GM19438 (cell line): ENCODE measurements around the gene TENM3.

Experiments
- ATAC-seq: cut with Tn5 transposase; IDR thresholded peaks from one replicate; pipeline ENCODE4 v1.9.1; 2021; ENCODE audit warnings: low read depth; ENCODE audit not compliant: unreplicated experiment

TENM3 gene

DNA sequence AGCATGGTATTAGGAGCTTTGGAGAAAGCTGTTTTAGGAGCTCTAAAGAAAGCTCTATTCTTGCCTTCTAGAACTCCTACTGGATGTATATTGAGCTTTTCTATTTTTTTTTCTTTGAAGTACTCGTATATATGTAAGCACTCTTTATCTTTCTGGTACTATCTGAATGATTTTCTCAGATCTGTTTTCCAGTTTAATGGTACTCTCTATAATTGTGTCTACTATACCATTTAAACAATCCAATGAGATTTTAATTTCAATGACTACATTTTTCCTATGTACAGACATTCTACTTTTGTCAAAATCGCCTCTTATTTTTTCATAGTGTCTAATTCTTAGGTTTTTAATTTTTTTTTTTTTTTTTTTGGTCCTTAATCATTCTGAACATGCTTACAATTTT lies 345.9 kb downstream of the TENM3 start:
- no peak for ATAC-seq

DNA sequence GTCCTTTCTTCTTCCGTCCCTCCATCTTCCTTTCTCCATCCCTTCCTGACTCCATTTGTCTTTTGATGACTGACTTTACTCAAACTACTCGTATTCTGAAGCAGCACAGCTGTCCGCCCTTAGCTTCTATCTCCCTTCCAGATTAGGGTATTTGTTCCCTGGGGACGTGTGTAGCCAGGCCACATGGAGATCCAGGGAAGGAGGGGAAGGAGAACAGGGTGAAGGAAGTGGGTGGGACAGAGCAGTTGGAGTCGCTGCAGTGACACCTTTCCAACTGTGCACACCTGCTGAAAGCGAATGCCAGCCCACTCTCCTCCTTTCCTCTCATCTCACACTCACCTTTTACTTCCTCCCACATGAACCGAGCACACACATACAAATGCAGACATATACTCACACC lies 350.2 kb downstream of the TENM3 start:
- ATAC-seq = no peak

DNA sequence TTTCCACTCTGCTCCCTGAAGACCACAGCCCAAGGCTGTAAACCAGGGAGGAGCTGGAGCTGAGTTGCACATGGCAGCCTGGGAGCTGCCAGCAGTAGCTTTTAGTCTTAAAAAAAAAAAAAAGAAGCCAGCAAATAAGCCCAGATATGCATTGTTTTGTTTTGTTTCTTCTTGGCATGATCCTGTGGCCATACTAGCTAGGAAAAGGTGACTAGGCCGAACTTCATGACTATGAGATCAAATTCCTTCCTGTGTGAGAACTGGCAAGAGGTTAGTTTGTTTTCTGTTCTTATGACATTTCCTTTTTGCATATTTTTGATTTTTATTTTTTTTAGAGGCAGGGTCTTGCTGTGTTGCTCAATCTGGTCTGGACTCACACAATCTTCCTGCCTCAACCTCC lies 350.7 kb downstream of the TENM3 start:
- ATAC-seq = no peak

DNA sequence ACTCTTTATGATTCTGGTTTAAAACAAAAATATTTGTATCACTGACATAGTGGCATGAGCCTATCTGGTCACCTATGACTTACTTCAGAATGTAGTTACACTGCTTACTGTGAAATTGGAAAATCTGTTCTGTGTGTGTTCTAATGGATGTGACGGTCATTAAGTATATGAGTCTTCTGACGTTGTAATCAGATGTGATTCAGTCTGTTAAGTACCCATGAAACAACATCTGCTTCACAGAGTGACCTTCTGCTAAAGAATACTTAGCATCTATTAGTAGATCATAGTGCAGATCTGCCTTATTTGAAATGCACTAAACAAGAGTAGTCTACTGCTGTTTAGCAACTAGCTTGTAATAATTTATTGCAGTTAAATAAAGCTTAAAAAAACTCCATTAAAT lies 356.9 kb downstream of the TENM3 start:
- ATAC-seq = no peak

DNA sequence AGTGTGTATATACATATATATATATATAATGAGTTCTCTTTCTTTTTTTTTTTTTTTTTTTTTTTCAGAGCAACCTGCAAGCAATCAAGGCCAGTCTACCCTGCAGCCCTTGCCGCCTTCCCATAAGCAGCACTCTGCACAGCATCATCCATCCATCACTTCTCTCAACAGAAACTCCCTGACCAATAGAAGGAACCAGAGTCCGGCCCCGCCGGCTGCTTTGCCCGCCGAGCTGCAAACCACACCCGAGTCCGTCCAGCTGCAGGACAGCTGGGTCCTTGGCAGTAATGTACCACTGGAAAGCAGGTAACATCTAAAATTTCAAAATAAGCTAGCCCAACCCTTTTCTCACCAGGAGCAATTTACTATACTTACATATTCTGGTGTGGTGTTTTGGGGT lies 357.7 kb downstream of the TENM3 start:
- no peak for ATAC-seq

DNA sequence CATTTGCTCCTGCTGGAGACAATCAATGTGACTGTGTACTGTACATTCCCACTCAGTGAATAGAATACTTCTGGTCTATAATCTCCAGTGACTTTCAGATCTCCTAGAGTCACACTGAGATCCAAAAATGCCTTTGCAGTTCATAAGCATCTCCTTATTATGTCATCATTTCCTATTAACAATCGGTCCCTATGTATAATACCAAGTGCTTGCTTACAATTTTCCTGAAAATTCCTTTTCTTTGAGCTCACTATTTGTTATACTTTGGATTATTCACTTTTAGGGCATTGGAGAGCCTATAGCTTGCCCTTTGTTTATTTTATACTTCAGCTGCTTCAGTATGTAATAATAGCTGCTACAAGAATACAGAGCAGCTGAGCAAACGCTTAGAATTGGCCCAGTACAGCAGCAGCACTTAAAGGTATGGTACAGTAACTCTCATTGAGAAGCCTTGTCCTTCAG lies 361.0 kb downstream of the TENM3 start:
- no peak for ATAC-seq

DNA sequence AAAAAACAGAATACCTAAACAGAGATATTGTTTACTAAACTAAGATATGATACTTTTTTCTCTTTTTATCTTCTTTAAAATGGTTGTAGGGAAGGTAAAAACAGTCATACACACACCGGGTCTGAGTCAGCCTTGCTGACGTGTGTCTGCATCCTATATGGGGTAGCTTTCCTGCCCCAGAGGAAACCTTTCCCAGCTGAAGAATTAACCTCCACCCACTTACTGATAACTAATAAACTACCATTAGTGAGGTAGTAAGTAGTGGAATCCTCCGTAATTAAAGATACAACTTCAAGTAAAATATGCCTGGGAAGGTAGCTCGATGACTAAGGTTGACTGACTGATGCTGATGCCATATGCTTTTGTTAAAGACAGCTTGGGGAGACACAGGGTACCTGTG lies 361.8 kb downstream of the TENM3 start:
- ATAC-seq = no peak

DNA sequence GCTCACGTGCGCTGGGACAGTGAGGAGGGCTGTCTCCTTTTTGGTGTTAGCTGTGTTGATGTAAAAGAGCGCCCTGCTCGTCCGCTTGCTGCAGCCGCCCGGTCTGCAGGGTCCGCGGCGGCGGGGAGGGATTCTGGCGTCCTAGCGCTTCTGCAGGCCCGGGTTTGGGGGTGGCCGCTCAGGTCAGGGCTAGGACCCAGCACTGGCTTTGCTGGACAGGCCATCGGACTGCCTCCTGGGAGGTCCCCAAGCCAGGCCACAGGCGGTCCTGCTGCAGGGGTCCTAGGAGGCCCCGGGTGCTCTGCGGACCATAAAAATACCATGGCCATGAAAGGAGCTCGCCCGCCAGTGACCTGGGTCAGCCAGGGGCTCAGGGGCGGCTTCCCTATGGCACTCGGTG lies 365.3 kb downstream of the TENM3 start:
- ATAC-seq = no peak

DNA sequence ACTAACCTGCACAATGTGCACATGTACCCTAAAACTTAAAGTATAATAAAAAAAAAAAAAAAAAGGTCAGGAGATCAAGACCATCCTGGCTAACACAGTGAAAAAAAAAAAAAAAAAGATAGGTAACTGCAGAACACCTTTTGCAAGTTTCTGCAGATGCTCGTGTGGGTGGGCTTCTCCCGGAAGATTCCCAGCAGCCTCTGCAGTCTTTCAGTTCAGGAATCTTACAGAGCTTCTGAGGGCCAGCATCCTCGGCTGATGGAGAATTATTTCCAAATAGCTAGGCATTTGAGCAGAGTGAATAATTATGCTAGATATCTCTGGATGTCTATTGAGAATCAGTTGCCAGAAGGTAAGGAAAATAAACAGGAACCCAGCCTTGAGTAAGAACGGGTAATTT lies 373.3 kb downstream of the TENM3 start:
- ATAC-seq = no peak

DNA sequence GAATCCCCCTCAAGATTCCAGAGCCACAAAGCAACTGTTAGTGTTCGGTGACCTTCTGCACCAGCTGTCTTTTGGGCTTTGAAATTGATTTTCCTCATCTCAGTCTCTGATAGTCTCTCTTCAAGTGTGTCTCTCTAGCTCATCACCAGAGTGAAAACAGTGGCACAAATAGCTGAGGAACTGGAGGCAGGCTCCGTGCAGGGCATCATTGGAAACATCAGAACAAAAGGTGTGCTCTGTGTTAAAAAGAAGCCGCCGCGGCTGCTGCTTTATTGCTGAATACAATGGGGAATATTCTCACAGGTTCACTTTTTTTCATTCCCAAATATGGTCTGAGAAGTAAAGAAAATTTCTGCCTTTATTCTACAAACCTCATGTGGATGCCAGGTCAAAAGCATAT lies 376.5 kb downstream of the TENM3 start:
- no peak for ATAC-seq

DNA sequence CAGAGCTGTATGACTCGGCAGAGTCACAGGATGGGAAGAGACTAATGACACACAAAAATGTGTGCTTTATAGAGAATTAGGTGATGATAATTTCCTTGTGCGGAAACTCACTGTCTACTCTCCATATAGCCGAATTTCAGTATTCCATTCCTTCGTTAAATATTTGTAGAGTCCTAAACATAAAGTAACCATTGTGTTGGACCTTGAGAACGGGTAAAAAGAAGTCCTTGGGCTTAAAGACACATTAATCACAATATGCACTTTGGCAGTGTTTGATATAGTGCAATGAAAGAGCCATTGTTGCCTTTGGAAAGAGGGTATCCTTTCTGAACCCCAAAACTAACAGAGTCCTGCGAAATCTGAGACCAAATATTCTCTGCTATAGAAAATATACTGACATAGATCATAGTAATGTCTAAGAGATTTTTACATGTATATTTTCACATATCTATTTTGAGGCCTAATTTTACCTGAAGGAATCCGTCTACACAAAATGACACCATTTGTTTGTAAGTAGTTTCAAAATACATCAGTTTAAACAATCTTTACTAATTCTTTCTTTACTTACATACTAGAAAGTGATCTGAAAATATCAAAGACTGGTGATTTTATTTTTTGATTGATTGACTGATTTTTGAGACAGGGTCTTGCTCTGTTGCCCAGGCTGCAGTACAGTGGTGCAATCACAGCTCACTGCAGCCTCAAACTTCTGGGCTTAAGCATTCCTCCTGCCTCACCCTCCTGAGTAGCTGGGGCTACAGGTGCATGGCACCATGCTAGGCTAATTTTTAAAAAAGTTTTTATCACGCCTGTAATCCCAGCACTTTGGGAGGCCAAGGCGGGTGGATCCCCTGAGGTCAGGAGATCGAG lies 377.1 kb downstream of the TENM3 start:
- no peak for ATAC-seq

DNA sequence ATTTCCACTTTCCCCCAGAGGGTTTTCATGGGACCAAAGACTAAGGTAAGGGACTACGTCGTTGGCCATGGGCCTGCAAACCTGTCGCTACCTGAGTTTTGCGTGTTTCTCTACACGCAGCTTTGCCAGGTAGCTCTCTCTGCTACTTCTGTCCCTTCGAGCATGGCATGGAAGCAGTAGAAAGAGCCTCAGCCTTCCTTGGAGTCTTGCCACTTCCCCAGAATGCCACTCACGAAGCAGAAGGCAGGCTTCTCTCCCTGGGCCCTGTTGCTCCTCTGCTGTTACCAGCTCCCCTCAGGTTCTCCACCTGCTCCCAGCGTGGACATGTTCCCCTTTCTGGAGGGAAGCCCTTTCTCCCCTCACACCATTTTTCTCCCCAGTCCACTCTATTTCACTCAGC lies 381.1 kb downstream of the TENM3 start:
- no peak for ATAC-seq

DNA sequence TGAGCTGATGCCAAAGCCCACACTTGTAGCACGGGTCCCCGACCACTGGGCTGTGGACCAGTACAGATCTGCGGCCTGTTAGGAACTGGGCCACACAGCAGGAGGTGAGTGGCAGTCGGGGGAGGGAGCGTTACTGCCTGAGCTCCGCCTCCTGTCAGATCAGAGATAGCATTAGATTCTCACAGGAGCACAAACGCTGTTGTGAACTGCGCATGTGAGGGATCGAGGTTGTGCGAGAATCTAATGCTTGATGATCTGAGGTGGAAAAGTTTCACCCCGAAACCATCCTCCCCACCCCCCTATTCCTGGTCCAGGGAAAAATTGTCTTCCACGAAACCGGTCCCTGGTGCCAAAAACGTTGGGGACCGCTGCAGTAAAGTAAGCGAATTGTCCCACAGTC lies 382.0 kb downstream of the TENM3 start:
- ATAC-seq = no peak

DNA sequence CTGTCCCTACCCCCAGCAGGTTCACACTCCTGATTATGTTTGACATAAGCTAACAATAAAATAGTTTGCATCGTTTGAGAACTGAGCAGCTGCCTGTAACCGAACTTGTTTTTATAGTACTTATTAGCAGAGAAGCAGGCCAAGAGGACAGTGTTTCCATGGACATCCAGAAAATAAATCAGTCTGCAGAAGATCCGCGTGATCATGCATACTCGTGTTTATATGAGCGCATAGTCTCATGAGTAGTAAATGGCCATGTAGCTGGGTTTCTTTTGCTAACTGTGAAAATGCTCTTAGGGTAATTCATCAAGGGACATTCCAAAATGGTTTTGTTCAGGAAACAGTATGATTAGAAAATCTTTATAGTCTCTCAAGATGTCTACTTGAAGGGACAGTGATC lies 384.8 kb downstream of the TENM3 start:
- no peak for ATAC-seq

DNA sequence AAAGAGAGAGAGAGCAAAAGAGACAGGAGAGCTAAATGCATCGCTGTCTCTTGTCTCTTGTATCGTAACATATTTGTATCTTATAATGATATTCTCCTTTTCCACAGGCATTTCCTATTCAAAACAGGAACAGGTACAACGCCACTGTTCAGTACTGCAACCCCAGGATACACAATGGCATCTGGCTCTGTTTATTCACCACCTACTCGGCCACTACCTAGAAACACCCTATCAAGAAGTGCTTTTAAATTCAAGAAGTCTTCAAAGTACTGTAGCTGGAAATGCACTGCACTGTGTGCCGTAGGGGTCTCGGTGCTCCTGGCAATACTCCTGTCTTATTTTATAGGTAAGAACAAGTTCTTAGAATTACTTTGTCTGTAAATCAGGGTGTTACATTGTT lies 385.3 kb downstream of the TENM3 start:
- no peak for ATAC-seq

DNA sequence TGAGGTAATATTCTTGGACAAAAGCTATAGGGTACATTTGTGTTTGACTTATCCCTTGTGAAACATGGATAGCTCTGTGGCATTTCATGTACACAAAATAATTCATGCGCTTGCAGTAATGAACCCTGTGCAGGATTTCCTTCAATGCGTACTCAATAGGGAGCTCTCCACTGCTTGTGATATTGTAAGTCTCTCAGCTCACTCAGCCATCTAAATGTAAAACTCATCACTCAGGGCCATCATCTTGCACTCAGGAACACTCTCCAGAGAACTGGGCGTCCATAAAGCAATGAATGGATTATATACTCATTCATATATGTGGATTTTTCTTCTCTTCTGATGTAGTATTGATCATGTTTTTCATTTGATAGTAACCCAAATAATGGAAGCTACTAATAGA lies 385.9 kb downstream of the TENM3 start:
- no peak for ATAC-seq

DNA sequence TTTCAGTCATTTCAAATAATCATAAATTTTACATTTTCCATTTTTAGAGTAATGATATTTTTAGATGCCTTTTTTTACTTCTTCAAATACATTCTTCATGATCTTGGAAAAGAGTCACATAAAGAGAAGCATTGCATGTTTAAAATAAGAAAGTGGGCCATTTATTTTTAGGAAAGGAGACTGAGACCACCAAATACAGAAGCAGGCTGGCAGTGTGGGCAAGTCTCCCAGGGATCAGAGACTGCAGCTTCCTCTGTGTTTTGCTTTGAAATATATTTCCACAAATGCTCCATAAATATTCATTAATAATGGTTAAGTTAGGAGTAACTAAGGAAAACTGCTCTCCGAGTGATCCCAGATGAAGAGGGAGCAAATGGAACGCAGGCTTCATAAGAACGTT lies 397.3 kb downstream of the TENM3 start:
- ATAC-seq = no peak

DNA sequence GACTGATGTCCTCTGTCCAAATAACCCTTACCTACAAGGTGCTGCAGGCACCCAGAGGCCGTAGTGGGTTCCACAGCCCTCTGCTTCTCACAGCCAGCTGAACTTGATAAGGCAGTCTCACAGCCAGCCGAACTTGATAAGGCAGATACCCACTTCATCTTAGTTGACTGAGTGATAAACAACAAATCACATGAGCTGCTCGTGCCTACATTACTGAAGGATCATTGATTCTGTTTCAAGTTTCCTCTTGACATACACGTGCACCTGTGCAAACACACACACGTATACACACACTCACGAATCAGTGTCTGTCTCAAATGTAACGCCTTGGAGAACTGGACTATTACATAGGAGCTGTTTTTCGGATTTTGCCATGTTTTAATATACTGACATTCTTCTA lies 397.7 kb downstream of the TENM3 start:
- no peak for ATAC-seq

DNA sequence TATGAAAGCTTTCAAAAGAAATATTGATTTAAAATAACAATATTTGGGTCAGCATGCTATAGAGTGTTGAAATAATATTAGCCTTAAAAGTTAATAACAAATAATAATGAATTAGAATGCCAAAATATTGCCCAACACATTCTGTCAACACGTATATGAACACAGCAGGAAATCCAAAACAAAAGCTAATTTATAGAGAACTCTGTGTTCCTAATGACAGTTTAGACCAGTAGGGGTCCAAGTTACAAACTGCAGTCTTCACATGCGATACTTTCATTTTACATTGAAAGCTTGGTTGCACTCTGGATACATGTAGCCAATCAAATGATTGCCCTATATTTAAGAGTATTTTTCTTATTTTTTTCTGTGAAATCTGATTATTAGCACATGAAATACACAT lies 399.6 kb downstream of the TENM3 start:
- ATAC-seq = no peak

DNA sequence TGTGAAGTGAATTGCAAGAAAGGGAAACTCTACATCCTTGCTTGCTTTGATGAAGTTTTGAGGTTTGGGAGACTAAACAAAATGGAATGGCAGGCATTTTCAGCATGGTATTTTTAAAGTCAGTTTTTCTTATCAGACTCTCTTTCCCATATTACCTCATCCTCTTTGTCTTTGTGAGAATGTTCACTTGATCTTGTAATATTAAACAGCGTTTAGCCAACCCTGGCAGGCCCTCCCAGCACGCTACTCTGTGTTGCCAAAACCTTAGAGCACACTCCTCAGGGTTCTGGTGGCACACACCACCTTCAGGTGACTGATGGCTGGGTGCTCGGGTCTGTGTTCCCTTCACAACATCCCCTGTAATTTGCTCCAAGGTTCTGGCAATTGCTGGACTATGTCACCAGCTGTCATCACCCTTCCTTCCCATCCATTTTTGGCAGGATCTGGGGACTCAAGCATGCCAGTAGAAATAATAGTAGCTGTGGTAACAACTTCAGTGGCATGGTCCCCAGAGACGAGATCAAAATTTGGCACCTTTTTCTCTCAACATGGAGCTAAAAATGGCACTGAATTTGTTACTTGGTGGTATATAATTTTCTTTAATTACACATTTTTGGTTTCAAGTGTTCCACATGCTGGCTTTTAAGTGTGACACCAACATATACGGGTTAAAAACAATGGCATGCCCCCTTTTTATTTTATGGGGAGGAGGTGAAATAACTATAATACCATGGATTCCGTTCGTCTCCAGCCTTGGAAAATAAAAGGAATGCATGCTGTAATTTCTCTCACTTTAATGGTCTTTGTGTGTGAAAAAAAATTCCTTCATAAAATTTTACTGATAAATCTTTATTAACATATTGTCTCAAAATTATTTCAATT lies 400.8 kb downstream of the TENM3 start:
- no peak for ATAC-seq

DNA sequence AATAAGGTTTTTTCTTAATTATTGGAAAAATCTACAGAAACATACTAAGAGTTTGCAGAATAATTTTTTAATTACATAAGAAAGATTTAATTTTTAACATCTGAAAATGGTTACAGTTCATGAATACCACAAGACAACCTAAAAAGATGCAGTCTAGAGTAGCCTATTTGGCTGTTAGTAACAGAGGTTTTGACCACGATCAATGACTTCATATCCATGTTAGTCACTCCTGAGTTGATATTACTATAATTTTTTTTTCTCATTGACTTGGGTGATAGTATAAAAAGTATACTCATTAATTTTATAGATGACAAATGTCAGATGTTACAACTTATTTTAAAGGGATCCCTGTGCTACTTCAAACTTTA lies 401.5 kb downstream of the TENM3 start:
- ATAC-seq = no peak

DNA sequence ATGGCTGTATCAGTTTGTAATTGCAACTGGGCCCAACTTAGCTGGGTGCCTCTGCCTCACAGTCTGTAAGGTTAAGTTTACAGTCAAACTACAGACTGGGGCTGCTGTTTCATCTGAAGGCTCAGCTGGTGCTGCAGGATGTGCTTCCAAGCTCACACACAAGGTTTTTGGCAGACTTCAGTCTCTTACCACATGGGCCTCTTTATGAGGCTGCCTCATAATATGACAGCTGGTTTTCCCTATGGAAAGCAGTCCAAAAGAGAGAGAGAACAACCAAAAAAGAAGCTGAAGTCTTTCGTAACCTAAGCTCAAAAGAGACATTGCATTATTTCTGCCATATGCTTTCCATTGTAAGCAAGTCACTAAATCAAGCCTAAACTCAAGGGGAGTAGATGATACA lies 402.3 kb downstream of the TENM3 start:
- no peak for ATAC-seq
